ENCODE data around the gene TPT1. TPM values are rescaled to one million over a fixed set of nuclear protein-coding genes. Genes with fewer than 3 reads are reported as not detected.

Gene TPT1
- total RNA-seq, 1 donor from 2014 or later: 2,772 TPM

DNA sequence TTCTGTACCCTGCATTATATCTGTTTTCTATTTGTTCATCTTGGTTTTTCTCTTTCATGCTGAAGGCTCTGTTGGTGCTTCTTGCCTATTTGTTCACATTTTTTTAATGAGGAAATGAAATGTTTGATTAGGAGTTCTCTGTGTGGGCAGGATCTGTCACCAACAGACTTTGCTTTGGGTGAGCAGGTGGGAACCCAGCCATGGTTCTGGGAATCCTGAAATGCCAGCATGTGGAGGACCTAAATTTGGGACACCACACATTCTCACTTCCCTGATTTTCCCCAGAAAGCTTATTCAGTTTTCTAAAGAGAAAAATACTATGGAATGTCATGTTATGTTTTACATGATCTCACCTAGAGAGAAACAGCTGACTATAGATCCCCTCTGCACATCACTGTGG is 34.0 kb downstream of the TPT1 start:
- Mint-ChIP-seq H3K27me3 (ENCODE audit: low read depth) (peaks cover 8% of the 10 kb centered on the region), H3K36me3 (no peaks in the 10 kb centered on the region), H3K9me3 (no peaks in the 10 kb centered on the region), H3K4me1 (peaks cover 15% of the 10 kb centered on the region), H3K4me3 (no peak overlapping the region), H3K27ac (no peak overlapping the region)
- TF ChIP-seq, protein P1, sequence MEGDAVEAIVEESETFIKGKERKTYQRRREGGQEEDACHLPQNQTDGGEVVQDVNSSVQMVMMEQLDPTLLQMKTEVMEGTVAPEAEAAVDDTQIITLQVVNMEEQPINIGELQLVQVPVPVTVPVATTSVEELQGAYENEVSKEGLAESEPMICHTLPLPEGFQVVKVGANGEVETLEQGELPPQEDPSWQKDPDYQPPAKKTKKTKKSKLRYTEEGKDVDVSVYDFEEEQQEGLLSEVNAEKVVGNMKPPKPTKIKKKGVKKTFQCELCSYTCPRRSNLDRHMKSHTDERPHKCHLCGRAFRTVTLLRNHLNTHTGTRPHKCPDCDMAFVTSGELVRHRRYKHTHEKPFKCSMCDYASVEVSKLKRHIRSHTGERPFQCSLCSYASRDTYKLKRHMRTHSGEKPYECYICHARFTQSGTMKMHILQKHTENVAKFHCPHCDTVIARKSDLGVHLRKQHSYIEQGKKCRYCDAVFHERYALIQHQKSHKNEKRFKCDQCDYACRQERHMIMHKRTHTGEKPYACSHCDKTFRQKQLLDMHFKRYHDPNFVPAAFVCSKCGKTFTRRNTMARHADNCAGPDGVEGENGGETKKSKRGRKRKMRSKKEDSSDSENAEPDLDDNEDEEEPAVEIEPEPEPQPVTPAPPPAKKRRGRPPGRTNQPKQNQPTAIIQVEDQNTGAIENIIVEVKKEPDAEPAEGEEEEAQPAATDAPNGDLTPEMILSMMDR (IDR thresholded peaks at IDR 0.05; ENCODE audit: unreplicated experiment): no peak
- DNase-seq (ENCODE audit: low spot score in 2 of 2, unreplicated experiment in 2 of 2): no peak

DNA sequence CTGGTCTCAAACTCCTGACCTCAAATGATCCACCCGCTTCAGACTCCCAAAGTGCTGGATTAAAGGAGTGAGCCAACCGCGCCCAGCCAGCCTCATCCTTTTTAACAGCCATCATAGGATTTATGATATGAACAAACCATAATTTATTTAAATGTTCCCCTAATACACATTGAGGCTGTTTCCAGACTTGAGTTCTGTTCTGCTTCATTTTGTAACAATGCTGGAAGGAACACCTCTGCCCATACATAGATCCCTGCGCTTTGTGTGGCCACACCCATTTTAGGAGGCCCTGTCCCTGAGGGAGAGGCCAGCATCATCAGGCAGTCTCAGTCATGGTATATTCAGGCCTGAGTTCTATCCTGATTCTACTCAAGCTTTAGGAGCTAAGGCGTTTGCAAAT is 35.9 kb downstream of the TPT1 start:
- Mint-ChIP-seq H3K4me1 (peaks cover 5% of the 10 kb centered on the region), H3K9me3 (no peaks in the 10 kb centered on the region), H3K4me3 (no peak overlapping the region), H3K27me3 (ENCODE audit: low read depth) (peaks cover 7% of the 10 kb centered on the region), H3K36me3 (no peaks in the 10 kb centered on the region), H3K27ac (no peak overlapping the region)
- no peak for DNase-seq (ENCODE audit: low spot score in 2 of 2, unreplicated experiment in 2 of 2)
- TF ChIP-seq, protein P1 (IDR thresholded peaks at IDR 0.05; ENCODE audit: unreplicated experiment): no peak

DNA sequence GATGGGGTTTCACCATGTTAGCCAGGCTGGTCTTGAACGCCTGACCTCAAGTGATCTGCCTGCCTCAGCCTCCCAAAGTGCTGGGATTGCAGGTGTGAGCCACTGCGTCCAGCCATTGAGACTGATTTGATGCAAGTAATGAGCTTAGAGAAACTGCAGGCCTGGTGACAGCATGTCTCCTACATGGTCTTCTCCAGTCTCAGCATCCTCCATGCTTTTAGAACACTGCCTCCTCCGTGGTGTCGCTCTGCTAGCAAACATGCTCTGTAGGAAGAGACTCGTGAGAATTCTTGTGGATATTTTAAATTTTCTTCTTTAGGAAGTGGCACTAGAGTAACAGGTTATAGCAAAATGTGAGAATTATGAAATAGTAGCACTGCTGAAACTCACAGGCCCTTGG is 37.1 kb downstream of the TPT1 start:
- H3K27me3 Mint-ChIP-seq (ENCODE audit: low read depth): peaks cover 7% of the 10 kb centered on the region
- TF ChIP-seq, protein P1 (IDR thresholded peaks at IDR 0.05; ENCODE audit: unreplicated experiment): no peak
- H3K36me3 Mint-ChIP-seq: no peaks in the 10 kb centered on the region
- H3K27ac Mint-ChIP-seq: no peak overlapping the region
- H3K4me1 Mint-ChIP-seq: no peaks in the 10 kb centered on the region
- H3K4me3 Mint-ChIP-seq: no peak overlapping the region
- no peaks in the 10 kb centered on the region for H3K9me3 Mint-ChIP-seq
- no peak for DNase-seq (ENCODE audit: low spot score in 2 of 2, unreplicated experiment in 2 of 2)

DNA sequence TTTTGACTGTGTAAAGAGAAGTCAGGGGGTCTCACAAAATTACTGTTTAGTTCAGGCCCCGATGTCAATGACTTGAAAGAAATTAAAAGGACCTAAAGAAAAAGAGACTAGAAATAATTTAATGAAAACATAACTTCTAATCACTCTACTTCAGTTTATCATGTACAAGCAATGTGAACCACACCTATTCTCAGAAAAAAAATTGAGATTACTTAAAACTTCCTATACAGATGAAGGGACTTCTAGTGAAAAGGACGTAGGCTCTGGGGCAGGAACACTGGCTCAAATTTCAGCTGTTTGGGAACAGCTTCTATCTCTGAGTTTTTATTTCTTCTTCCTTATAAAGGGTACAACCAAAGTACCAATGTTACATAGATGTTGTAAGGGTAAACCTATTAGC is 38.0 kb downstream of the TPT1 start:
- H3K36me3 Mint-ChIP-seq: no peaks in the 10 kb centered on the region
- H3K27me3 Mint-ChIP-seq (ENCODE audit: low read depth): peaks cover 7% of the 10 kb centered on the region
- H3K4me3 Mint-ChIP-seq: no peak overlapping the region
- no peak for DNase-seq (ENCODE audit: low spot score in 2 of 2, unreplicated experiment in 2 of 2)
- TF ChIP-seq, protein P1 (IDR thresholded peaks at IDR 0.05; ENCODE audit: unreplicated experiment): no peak
- H3K9me3 Mint-ChIP-seq: no peaks in the 10 kb centered on the region
- H3K27ac Mint-ChIP-seq: no peak overlapping the region
- no peaks in the 10 kb centered on the region for H3K4me1 Mint-ChIP-seq

DNA sequence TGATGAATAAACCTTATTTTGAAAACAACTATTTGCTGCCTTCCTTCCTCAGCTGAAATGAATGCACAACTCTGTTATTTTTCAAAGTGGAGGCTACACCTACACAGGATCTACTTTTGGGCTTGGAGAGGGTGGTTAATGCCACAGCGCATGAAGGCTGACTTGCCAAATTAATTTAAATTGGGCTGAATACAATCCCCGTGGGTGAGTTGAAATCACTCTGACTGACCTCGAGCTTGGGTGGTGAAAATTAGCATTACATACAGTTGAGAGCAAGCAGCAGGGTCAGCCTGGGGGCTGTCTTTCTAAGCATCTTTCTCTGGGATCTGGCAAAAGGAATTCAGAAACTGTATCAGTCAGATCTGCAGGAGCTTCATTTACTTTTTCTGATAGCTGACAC is 38.5 kb downstream of the TPT1 start:
- Mint-ChIP-seq H3K9me3 (no peaks in the 10 kb centered on the region), H3K4me3 (no peak overlapping the region), H3K4me1 (no peaks in the 10 kb centered on the region), H3K27me3 (ENCODE audit: low read depth) (peaks cover 7% of the 10 kb centered on the region), H3K36me3 (no peaks in the 10 kb centered on the region), H3K27ac (no peak overlapping the region)
- DNase-seq (ENCODE audit: low spot score in 2 of 2, unreplicated experiment in 2 of 2): no peak
- TF ChIP-seq, protein P1 (IDR thresholded peaks at IDR 0.05; ENCODE audit: unreplicated experiment): no peak

DNA sequence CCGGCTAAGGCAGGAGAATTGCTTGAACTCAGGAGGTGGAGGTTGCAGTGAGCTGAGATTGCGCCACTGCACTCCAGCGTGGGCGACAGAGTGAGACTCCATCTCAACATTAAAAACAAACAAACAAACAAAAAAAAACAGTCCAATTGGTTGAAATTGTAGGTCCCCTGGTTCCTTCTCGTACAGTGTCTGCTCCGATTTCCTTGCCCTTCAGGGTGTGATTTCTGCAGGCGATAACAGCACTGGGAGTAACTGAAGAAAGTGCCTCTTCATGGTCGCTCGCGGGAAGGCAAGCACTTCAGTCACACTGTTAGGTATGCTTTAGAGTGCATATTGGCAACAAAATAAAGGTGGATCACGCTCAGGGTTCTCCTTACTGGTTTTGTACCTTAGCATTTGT is 39.7 kb downstream of the TPT1 start:
- Mint-ChIP-seq H3K9me3 (no peaks in the 10 kb centered on the region), H3K27ac (no peak overlapping the region), H3K4me3 (no peak overlapping the region), H3K36me3 (no peaks in the 10 kb centered on the region), H3K27me3 (ENCODE audit: low read depth) (peaks cover 7% of the 10 kb centered on the region), H3K4me1 (no peaks in the 10 kb centered on the region)
- TF ChIP-seq, protein P1 (IDR thresholded peaks at IDR 0.05; ENCODE audit: unreplicated experiment): no peak
- no peak for DNase-seq (ENCODE audit: low spot score in 2 of 2, unreplicated experiment in 2 of 2)

All from mesothelial cell of epicardium (in vitro differentiated cells).